ENCODE data around the gene SCRG1. TPM values are rescaled to one million over a fixed set of nuclear protein-coding genes. Genes with fewer than 3 reads are reported as not detected.

Gene SCRG1
- total and polyA plus RNA-seq, 12 donors = 0.14 to 1.9 (median 0.33) TPM; not detected in 2

- Histone ChIP-seq H3K9me3 (replicated peaks in 1 of 3) (no peaks in the 10 kb centered on the region), H3K4me3 (no peak overlapping the region), H3K27ac (no peak overlapping the region), H3K27me3 (no peaks in the 10 kb centered on the region), H3K36me3 (replicated peaks in 1 of 2) (no peaks in the 10 kb centered on the region), H3K4me1 (replicated peaks in 1 of 2) (no peaks in the 10 kb centered on the region)
- 39 to 58% (median 44%) methylated on average over 1 of the region's 1 CpG for WGBS, 4 donors
- TF ChIP-seq CTCF (IDR thresholded peaks at IDR 0.05) (no peak), POLR2A (IDR thresholded peaks at IDR 0.05) (no peak)
- intact Hi-C loops (cut with DNase I) = no loop called here
- DNase-seq = no peak
These were observed 17.3 kb downstream of the SCRG1 start for GRCh38 chr4:173381610-173382009.

GRCh38 chr4:173380987-173381386, 17.9 kb downstream of the SCRG1 start:
- Histone ChIP-seq H3K4me1 (replicated peaks in 1 of 2) (no peaks in the 10 kb centered on the region), H3K9me3 (replicated peaks in 1 of 3) (no peaks in the 10 kb centered on the region), H3K4me3 (no peak overlapping the region), H3K27ac (no peak overlapping the region), H3K27me3 (no peaks in the 10 kb centered on the region), H3K36me3 (replicated peaks in 1 of 2) (no peaks in the 10 kb centered on the region)
- no peak for DNase-seq
- TF ChIP-seq POLR2A (IDR thresholded peaks at IDR 0.05) = no peak
- no peak for TF ChIP-seq CTCF (IDR thresholded peaks at IDR 0.05)
- intact Hi-C loops (cut with DNase I) = no loop called here

GRCh38 chr4:173379929-173380328, 19.0 kb downstream of the SCRG1 start:
- no peak for TF ChIP-seq CTCF (IDR thresholded peaks at IDR 0.05)
- TF ChIP-seq POLR2A (IDR thresholded peaks at IDR 0.05) = no peak
- Histone ChIP-seq H3K4me3 (no peak overlapping the region), H3K36me3 (replicated peaks in 1 of 2) (no peaks in the 10 kb centered on the region), H3K4me1 (replicated peaks in 1 of 2) (no peaks in the 10 kb centered on the region), H3K27me3 (no peaks in the 10 kb centered on the region), H3K27ac (no peak overlapping the region), H3K9me3 (replicated peaks in 1 of 3) (no peaks in the 10 kb centered on the region)
- no peak for DNase-seq
- 91 to 98% (median 94%) methylated on average over 3 of the region's 3 CpGs for WGBS, 4 donors
- intact Hi-C loops (cut with DNase I) = no loop called here

- TF ChIP-seq POLR2A (IDR thresholded peaks at IDR 0.05) (no peak), CTCF (IDR thresholded peaks at IDR 0.05) (no peak)
- H3K36me3 ChIP-seq (replicated peaks in 1 of 2) = no peaks in the 10 kb centered on the region
- WGBS, 4 donors = 89 to 95% (median 92%) methylated on average over 2 of the region's 2 CpGs
- no peak for DNase-seq
- peak overlapping the region in 1 of 5 donors; percentile 18 for H3K27ac ChIP-seq
- intact Hi-C loops (cut with DNase I) = loop anchor here in 1 of 2 donors (5.0 kb wide), 1 partner anchor 42 kb away; the partner anchor contains the start of gene HMGB2
- H3K4me1 ChIP-seq (replicated peaks in 1 of 2) = peaks cover 0 to 16% of the 10 kb centered on the region in 2 donors
- no peak overlapping the region for H3K4me3 ChIP-seq
- H3K27me3 ChIP-seq = no peaks in the 10 kb centered on the region
- H3K9me3 ChIP-seq (replicated peaks in 1 of 3) = no peaks in the 10 kb centered on the region
These were observed 24.3 kb downstream of the SCRG1 start for GRCh38 chr4:173374588-173374987.

Measured in adrenal gland (tissue), 12 donors.